A549 (cell line): ENCODE measurements around the gene MAP3K19.

Source experiments
- CEBPB ChIP-seq, 2 experiments: fragments of >200 bp in 1 of 2; sonication (Bioruptor Twin) in 1 of 2; formaldehyde crosslinking in 1 of 2; IDR thresholded peaks; 2 replicates each; pipeline ENCODE4 v1.6.1; 2012 to 2016
- CHD2 ChIP-seq: fragments of 150-350 bp; IDR thresholded peaks from 2 replicates; pipeline ENCODE4 v1.6.1; 2014; ENCODE audit warnings: low read length; ENCODE audit not compliant: partially characterized antibody
- JUN ChIP-seq, 2 experiments: fragments of >200 bp; sonication (Bioruptor Twin); formaldehyde crosslinking; IDR thresholded peaks; 2 replicates in 1 of 2; 3 replicates in 1 of 2; pipeline ENCODE4 v1.6.1; 2016 to 2017
- RAD21 ChIP-seq, 2 experiments: fragments of >200 bp in 1 of 2; sonication (Bioruptor Twin) in 1 of 2; formaldehyde crosslinking in 1 of 2; IDR thresholded peaks in 1 of 2; conservative IDR thresholded peaks in 1 of 2; 2 replicates in 1 of 2; 3 replicates in 1 of 2; pipeline ENCODE4 v1.6.1; 2012 to 2018; ENCODE audit warnings: inconsistent platforms in 1 of 2
- RCOR1 ChIP-seq: fragments of 150-350 bp; IDR thresholded peaks from 2 replicates; pipeline ENCODE4 v1.6.1; 2014; ENCODE audit warnings: antibody characterized with exemption, low read length, low read depth
- RNF2 ChIP-seq: fragments of 200-600 bp; sonication (generic); IDR thresholded peaks from 2 replicates; pipeline ENCODE4 v1.6.1; 2016; ENCODE audit warnings: low read depth, mild to moderate bottlenecking, antibody characterized with exemption, moderate library complexity, borderline replicate concordance
- TP53 ChIP-seq: fragments of 250-450 bp; sonication (Bioruptor Pico); IDR thresholded peaks from 2 replicates; pipeline ENCODE4 v1.5.0; 2021; ENCODE audit warnings: mild to moderate bottlenecking, moderate library complexity
- TF ChIP-seq, protein P1 (sequence below): fragments of >200 bp; sonication (Bioruptor Twin); formaldehyde crosslinking; IDR thresholded peaks from 3 replicates; pipeline ENCODE4 v1.5.1; 2016

DNA sequence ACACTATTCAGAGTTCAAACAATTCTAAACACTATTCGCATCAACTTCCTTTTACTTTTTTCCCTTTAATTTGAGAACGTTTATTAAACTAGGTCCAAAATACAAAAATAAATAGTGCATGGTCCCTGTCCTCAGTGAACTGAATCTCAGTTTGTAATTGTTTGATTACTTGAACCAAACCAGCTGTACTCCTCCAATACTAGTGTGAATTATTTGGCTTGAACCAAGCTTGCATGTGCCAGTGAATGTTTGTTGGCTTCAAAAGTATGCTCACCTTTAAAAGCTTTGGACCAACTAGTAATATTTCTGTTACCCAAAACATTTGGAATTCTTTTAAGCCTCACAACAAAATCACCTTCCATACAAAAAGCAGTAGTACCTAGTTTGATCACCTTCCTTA is 113.1 kb downstream of the MAP3K19 start:
- TF ChIP-seq RCOR1, result no peak
- no peak for TF ChIP-seq RNF2
- TF ChIP-seq, protein P1, sequence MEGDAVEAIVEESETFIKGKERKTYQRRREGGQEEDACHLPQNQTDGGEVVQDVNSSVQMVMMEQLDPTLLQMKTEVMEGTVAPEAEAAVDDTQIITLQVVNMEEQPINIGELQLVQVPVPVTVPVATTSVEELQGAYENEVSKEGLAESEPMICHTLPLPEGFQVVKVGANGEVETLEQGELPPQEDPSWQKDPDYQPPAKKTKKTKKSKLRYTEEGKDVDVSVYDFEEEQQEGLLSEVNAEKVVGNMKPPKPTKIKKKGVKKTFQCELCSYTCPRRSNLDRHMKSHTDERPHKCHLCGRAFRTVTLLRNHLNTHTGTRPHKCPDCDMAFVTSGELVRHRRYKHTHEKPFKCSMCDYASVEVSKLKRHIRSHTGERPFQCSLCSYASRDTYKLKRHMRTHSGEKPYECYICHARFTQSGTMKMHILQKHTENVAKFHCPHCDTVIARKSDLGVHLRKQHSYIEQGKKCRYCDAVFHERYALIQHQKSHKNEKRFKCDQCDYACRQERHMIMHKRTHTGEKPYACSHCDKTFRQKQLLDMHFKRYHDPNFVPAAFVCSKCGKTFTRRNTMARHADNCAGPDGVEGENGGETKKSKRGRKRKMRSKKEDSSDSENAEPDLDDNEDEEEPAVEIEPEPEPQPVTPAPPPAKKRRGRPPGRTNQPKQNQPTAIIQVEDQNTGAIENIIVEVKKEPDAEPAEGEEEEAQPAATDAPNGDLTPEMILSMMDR, result no peak
- TF ChIP-seq CHD2, result no peak
- TF ChIP-seq TP53 (CRISPR knock-in tag), result no peak
- no peak for TF ChIP-seq CEBPB (IDR thresholded peaks at IDR 0.05)
- no peak for TF ChIP-seq RAD21 (conservative IDR thresholded peaks at IDR 0.05 in 1 of 2, IDR thresholded peaks at IDR 0.05 in 1 of 2)
- no peak for TF ChIP-seq JUN (IDR thresholded peaks at IDR 0.05)
